ACC112 (cell line): ENCODE measurements around the gene FAM163A.

ENCODE experiments used
- H2AFZ ChIP-seq: fragments of 200-600 bp; sonication (generic); one replicate; pipeline ENCODE4 v1.6.0; 2017; ENCODE audit warnings: antibody characterized with exemption, low read length; ENCODE audit not compliant: unreplicated experiment
- H3K27ac ChIP-seq: fragments of 200-600 bp; sonication (generic); 2 replicates; pipeline ENCODE4 v1.5.1; 2014; ENCODE audit warnings: low read depth, mild to moderate bottlenecking, antibody characterized with exemption, low read length, moderate library complexity
- H3K27me3 ChIP-seq: fragments of 200-600 bp; sonication (generic); 2 replicates; pipeline ENCODE4 v1.6.1; 2014; ENCODE audit warnings: mild to moderate bottlenecking, antibody characterized with exemption, low read length, moderate library complexity, mixed read lengths; ENCODE audit not compliant: insufficient read depth
- H3K36me3 ChIP-seq: fragments of 200-600 bp; sonication (generic); 2 replicates; pipeline ENCODE4 v1.6.1; 2016; ENCODE audit warnings: mild to moderate bottlenecking, antibody characterized with exemption, low read length, moderate library complexity, mixed read lengths; ENCODE audit not compliant: insufficient read depth
- H3K4me1 ChIP-seq: fragments of 200-600 bp; sonication (generic); one replicate; pipeline ENCODE4 v1.6.1; 2016; ENCODE audit warnings: low read length, mixed read lengths; ENCODE audit not compliant: insufficient read depth, unreplicated experiment, control insufficient read depth
- H3K4me3 ChIP-seq: fragments of 200-600 bp; sonication (generic); 2 replicates; pipeline ENCODE4 v1.5.1; 2014; ENCODE audit warnings: mild to moderate bottlenecking, low read depth, low read length
- H3K79me2 ChIP-seq: fragments of 200-600 bp; sonication (generic); one replicate; pipeline ENCODE4 v1.6.0; 2016; ENCODE audit warnings: low read length; ENCODE audit not compliant: control insufficient read depth, unreplicated experiment, insufficient read depth

The FAM163A gene

GRCh38 chr1:179728271-179728670, 14.8 kb upstream of the FAM163A start:
- Histone ChIP-seq H3K79me2 (no peaks in the 10 kb centered on the region), H3K4me1 (no peaks in the 10 kb centered on the region), H3K27me3 (peaks cover 60% of the 10 kb centered on the region), H3K36me3 (no peaks in the 10 kb centered on the region), H2AFZ (no peak overlapping the region), H3K4me3 (no peak overlapping the region), H3K27ac (no peak overlapping the region)

GRCh38 chr1:179729881-179730280, 13.2 kb upstream of the FAM163A start:
- no peaks in the 10 kb centered on the region for H3K36me3 ChIP-seq
- no peaks in the 10 kb centered on the region for H3K4me1 ChIP-seq
- H3K27ac ChIP-seq: no peak overlapping the region
- no peaks in the 10 kb centered on the region for H3K79me2 ChIP-seq
- H3K27me3 ChIP-seq: peaks cover 62% of the 10 kb centered on the region
- no peak overlapping the region for H2AFZ ChIP-seq
- H3K4me3 ChIP-seq: no peak overlapping the region

GRCh38 chr1:179731643-179732042, 11.4 kb upstream of the FAM163A start:
- Histone ChIP-seq H3K4me1 (no peaks in the 10 kb centered on the region), H3K36me3 (no peaks in the 10 kb centered on the region), H3K27ac (no peak overlapping the region), H3K27me3 (peaks cover 58% of the 10 kb centered on the region), H3K79me2 (no peaks in the 10 kb centered on the region), H3K4me3 (no peak overlapping the region), H2AFZ (no peak overlapping the region)

- no peaks in the 10 kb centered on the region for H3K4me1 ChIP-seq
- H3K79me2 ChIP-seq: no peaks in the 10 kb centered on the region
- H3K27ac ChIP-seq: no peak overlapping the region
- H3K27me3 ChIP-seq: peaks cover 85% of the 10 kb centered on the region
- H3K4me3 ChIP-seq: no peak overlapping the region
- no peak overlapping the region for H2AFZ ChIP-seq
- no peaks in the 10 kb centered on the region for H3K36me3 ChIP-seq
These were observed 800 bp upstream of the FAM163A start for GRCh38 chr1:179742291-179742690.

- no peaks in the 10 kb centered on the region for H3K36me3 ChIP-seq
- no peak overlapping the region for H2AFZ ChIP-seq
- no peak overlapping the region for H3K4me3 ChIP-seq
- H3K27ac ChIP-seq: no peak overlapping the region
- no peaks in the 10 kb centered on the region for H3K79me2 ChIP-seq
- no peaks in the 10 kb centered on the region for H3K4me1 ChIP-seq
- peaks cover 94% of the 10 kb centered on the region for H3K27me3 ChIP-seq
These were observed 749 bp downstream of the FAM163A start for GRCh38 chr1:179743679-179744400.

- no peaks in the 10 kb centered on the region for H3K4me1 ChIP-seq
- H3K27ac ChIP-seq: no peak overlapping the region
- no peak overlapping the region for H2AFZ ChIP-seq
- no peaks in the 10 kb centered on the region for H3K36me3 ChIP-seq
- no peak overlapping the region for H3K4me3 ChIP-seq
- no peaks in the 10 kb centered on the region for H3K79me2 ChIP-seq
- H3K27me3 ChIP-seq: peaks cover 94% of the 10 kb centered on the region
These were observed 1.5 kb downstream of the FAM163A start for GRCh38 chr1:179744401-179745130.

GRCh38 chr1:179745131-179745611, 2.1 kb downstream of the FAM163A start:
- no peaks in the 10 kb centered on the region for H3K79me2 ChIP-seq
- no peaks in the 10 kb centered on the region for H3K36me3 ChIP-seq
- no peak overlapping the region for H3K4me3 ChIP-seq
- no peak overlapping the region for H3K27ac ChIP-seq
- H3K27me3 ChIP-seq: peaks cover 88% of the 10 kb centered on the region
- H2AFZ ChIP-seq: no peak overlapping the region
- H3K4me1 ChIP-seq: no peaks in the 10 kb centered on the region

- Histone ChIP-seq H3K4me3 (no peak overlapping the region), H3K36me3 (no peaks in the 10 kb centered on the region), H3K27ac (no peak overlapping the region), H3K79me2 (no peaks in the 10 kb centered on the region), H3K4me1 (no peaks in the 10 kb centered on the region), H2AFZ (no peak overlapping the region), H3K27me3 (peaks cover 85% of the 10 kb centered on the region)
These were observed 2.7 kb downstream of the FAM163A start for GRCh38 chr1:179745743-179746142.

- Histone ChIP-seq H2AFZ (no peak overlapping the region), H3K4me3 (no peak overlapping the region), H3K36me3 (no peaks in the 10 kb centered on the region), H3K27me3 (peaks cover 75% of the 10 kb centered on the region), H3K27ac (no peak overlapping the region), H3K4me1 (no peaks in the 10 kb centered on the region), H3K79me2 (no peaks in the 10 kb centered on the region)
These were observed 4.5 kb downstream of the FAM163A start for GRCh38 chr1:179747611-179748010.

GRCh38 chr1:179748772-179749171, 5.7 kb downstream of the FAM163A start:
- Histone ChIP-seq H2AFZ (no peak overlapping the region), H3K36me3 (no peaks in the 10 kb centered on the region), H3K27me3 (peaks cover 63% of the 10 kb centered on the region), H3K4me3 (no peak overlapping the region), H3K79me2 (no peaks in the 10 kb centered on the region), H3K27ac (no peak overlapping the region), H3K4me1 (no peaks in the 10 kb centered on the region)

GRCh38 chr1:179750630-179751029, 7.5 kb downstream of the FAM163A start:
- Histone ChIP-seq H3K4me1 (no peaks in the 10 kb centered on the region), H3K27me3 (peaks cover 45% of the 10 kb centered on the region), H3K79me2 (no peaks in the 10 kb centered on the region), H2AFZ (no peak overlapping the region), H3K36me3 (no peaks in the 10 kb centered on the region), H3K27ac (no peak overlapping the region), H3K4me3 (no peak overlapping the region)
